GM12878 (cell line): ENCODE data around the gene COL27A1.

Experiments used
- RAD21 ChIP-seq: IDR thresholded peaks from 2 replicates; pipeline ENCODE4 v1.6.1; 2011; ENCODE audit warnings: mild to moderate bottlenecking, low read depth, low read length, moderate library complexity; ENCODE audit not compliant: insufficient read depth
- RCOR1 ChIP-seq: conservative IDR thresholded peaks from 2 replicates; pipeline ENCODE4 v1.6.1; 2012; ENCODE audit warnings: low read depth, low read length, improper control_type of control experiment
- TF ChIP-seq, protein P1 (sequence below), 3 experiments: IDR thresholded peaks in 2 of 3; conservative IDR thresholded peaks in 1 of 3; 2 replicates each; pipeline ENCODE4 v1.5.1; 2011; ENCODE audit warnings: low read depth in 3 of 3, low read length in 3 of 3, mild to moderate bottlenecking in 3 of 3, control low read depth in 2 of 3, moderate library complexity in 2 of 3, inconsistent platforms in 1 of 3, mixed read lengths in 1 of 3; ENCODE audit not compliant: control insufficient read depth in 2 of 3, insufficient read depth in 1 of 3; ENCODE audit errors: extremely low read depth in 1 of 3

DNA sequence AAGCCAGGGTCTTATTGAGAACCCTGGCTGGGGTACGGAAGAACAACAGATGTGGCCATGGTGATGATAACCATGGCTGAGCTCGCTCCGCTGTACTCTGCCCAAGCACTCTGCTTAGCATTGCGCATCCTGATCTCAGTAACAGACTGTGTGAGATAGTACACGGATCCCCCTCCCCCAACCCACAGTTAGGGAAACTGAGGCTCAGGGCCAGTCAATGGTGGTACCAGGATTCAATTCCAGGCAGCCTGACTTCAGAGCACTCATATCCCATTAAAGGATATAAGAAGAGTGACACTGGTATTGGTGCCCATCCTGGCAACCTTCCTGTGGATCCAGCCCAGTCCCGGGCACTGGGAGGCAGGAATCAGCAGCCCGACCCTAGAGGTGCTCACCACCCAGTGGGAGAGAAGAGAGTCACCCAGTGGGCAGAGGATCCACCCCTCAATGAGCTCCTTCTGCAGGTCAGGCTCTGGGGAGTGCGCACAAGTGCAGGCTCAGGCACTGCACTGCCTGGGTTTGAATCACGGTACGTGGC, 29.8 kb upstream of the COL27A1 start:
- no peak for TF ChIP-seq RAD21
- no peak for TF ChIP-seq RCOR1
- TF ChIP-seq, protein P1, sequence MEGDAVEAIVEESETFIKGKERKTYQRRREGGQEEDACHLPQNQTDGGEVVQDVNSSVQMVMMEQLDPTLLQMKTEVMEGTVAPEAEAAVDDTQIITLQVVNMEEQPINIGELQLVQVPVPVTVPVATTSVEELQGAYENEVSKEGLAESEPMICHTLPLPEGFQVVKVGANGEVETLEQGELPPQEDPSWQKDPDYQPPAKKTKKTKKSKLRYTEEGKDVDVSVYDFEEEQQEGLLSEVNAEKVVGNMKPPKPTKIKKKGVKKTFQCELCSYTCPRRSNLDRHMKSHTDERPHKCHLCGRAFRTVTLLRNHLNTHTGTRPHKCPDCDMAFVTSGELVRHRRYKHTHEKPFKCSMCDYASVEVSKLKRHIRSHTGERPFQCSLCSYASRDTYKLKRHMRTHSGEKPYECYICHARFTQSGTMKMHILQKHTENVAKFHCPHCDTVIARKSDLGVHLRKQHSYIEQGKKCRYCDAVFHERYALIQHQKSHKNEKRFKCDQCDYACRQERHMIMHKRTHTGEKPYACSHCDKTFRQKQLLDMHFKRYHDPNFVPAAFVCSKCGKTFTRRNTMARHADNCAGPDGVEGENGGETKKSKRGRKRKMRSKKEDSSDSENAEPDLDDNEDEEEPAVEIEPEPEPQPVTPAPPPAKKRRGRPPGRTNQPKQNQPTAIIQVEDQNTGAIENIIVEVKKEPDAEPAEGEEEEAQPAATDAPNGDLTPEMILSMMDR (IDR thresholded peaks at IDR 0.05 in 2 of 3, conservative IDR thresholded peaks at IDR 0.05 in 1 of 3; ENCODE audit: control insufficient read depth in 2 of 3, extremely low read depth in 1 of 3, insufficient read depth in 1 of 3, low read depth in 3 of 3, low read length in 3 of 3) = no peak
